Lung (tissue), 12 donors: ENCODE results near the gene CTNNBL1. TPM values are rescaled to one million over a fixed set of nuclear protein-coding genes. Genes with fewer than 3 reads are reported as not detected.

Experiments
- ATAC-seq: fragments of 200-7000 bp; cut with Tn5 transposase; one replicate; pipeline ENCODE4 v1.9.1; 2020; ENCODE audit warnings: moderate number of reproducible peaks; ENCODE audit not compliant: insufficient read depth, low FRiP score
- DNase-seq, 3 donors: peaks; one replicate each; pipeline ENCODE4 v3.0.0-alpha.2; 2013 to 2017
- H3K27ac ChIP-seq, 2 donors: one replicate each; pipeline ENCODE4 v1.5.1; 2013; ENCODE audit warnings: mild to moderate bottlenecking in 2 of 2, moderate library complexity in 2 of 2, control low read depth in 1 of 2, inconsistent platforms in 1 of 2, low read depth in 1 of 2, low read length in 1 of 2
- H3K27me3 ChIP-seq, 3 donors: one replicate each; pipeline ENCODE4 v1.5.1; 2013; ENCODE audit warnings: low read length in 2 of 3; ENCODE audit not compliant: control insufficient read depth in 3 of 3, insufficient read depth in 3 of 3
- H3K36me3 ChIP-seq, 4 donors: one replicate each; pipeline ENCODE4 v1.5.1; 2013; ENCODE audit warnings: low read length in 4 of 4, mild to moderate bottlenecking in 1 of 4, moderate library complexity in 1 of 4; ENCODE audit not compliant: control insufficient read depth in 4 of 4, insufficient read depth in 4 of 4
- H3K4me1 ChIP-seq, 5 donors: one replicate each; pipeline ENCODE4 v1.5.1; 2013; ENCODE audit warnings: low read length in 5 of 5, mild to moderate bottlenecking in 2 of 5, moderate library complexity in 1 of 5; ENCODE audit not compliant: control insufficient read depth in 5 of 5, insufficient read depth in 5 of 5
- H3K4me3 ChIP-seq: one replicate; pipeline ENCODE4 v1.5.1; 2013; ENCODE audit warnings: mild to moderate bottlenecking, control low read depth, moderate library complexity
- H3K9ac ChIP-seq, 2 donors: one replicate each; pipeline ENCODE4 v1.5.1; 2013; ENCODE audit warnings: low read length in 2 of 2, control low read depth in 1 of 2; ENCODE audit not compliant: insufficient read depth in 1 of 2
- H3K9me3 ChIP-seq, 4 donors: one replicate each; pipeline ENCODE4 v1.5.1; 2013; ENCODE audit warnings: low read length in 3 of 4, mild to moderate bottlenecking in 1 of 4, moderate library complexity in 1 of 4; ENCODE audit not compliant: control insufficient read depth in 4 of 4, insufficient read depth in 3 of 4
- CTCF ChIP-seq: IDR thresholded peaks from 2 replicates; pipeline ENCODE4 v1.5.1; 2012; ENCODE audit warnings: mild to moderate bottlenecking; ENCODE audit errors: control extremely low read depth, extremely low read depth
- WGBS, 2 donors: extraction: QIAGEN DNeasy Blood & Tissue Kit; methylation state at CpG; one replicate each; pipeline ENCODE4 v1.1.7; 2013; 5-methylcytosine and 5-hydroxymethylcytosine counted together
- polyA plus RNA-seq, 2 donors: library from polyadenylated mRNA; stranded (reverse); fragments of 200-250 nt; gene quantifications; one replicate each; pipeline ENCODE4 v1.2.1, GENCODE V29; 2013
- total RNA-seq, 2 donors: library from RNA; depleted of rRNA in 1 of 2; stranded (reverse); fragments of >200 nt in 1 of 2; gene quantifications; one replicate each; pipeline ENCODE4 v1.2.1, GENCODE V29; 2014 to 2021
- donor health status: control.
- donor health status: control.
- donor health status: Bipolar disorder and iron deficiency.
- donor health status: healthy.
- donor health status: DM: yes; HTN: yes; CAD: no.

Gene CTNNBL1
- total and polyA plus RNA-seq, 4 donors, result 38.9 to 53.1 (median 49.2) TPM

DNA sequence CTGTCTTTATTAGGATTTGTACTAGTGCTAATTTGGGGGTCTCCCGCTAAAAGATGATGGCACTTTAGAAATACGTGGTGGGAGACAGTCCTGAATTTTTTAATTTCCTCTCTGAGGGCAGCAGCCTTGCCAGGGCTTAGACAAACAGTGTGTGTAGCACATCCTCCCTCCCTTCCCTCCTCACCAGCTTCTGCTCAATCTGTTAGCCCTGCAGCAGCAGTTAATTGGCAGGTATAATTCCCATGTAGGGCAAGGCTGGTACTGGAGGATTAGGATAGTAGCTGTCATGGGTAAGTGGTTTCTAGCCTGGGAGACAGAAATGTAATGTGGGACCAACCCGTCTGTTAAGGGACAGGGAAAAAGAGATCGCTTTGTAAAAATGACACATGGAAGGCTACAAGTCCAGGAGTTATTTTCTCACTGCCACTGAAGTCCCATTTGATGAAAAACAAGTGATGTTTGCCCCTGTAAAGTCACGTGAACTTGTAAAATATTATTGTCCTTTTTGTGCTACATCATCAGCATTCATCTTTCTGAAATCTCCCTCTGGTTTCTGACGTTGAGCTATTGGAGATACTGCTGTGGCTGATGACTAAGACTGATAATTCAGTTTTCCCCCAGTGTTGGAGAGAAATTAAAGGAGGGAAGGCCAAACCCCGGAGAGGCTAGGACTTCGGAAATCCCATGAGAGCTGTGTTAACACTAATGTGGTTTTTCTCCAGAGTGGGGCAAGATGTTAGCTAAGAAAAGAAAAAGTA lies 40.6 kb downstream of the CTNNBL1 start:
- no peak for TF ChIP-seq CTCF
- Histone ChIP-seq H3K27me3 (no peaks in the 10 kb centered on the region), H3K27ac (no peak overlapping the region), H3K4me3 (no peak overlapping the region), H3K36me3 (peaks cover 12 to 23% (median 20%) of the 10 kb centered on the region in 4 donors), H3K4me1 (peaks cover 0 to 13% (median 4%) of the 10 kb centered on the region in 5 donors), H3K9me3 (peaks cover 0 to 4% (median 0%) of the 10 kb centered on the region in 4 donors), H3K9ac (no peak overlapping the region)
- WGBS, 2 donors, result 74 to 87% methylated on average over 8 of the region's 8 CpGs
- ATAC-seq (no peak), DNase-seq (no peak)

GRCh38 chr20:37735541-37735940 lies 41.7 kb downstream of the CTNNBL1 start:
- DNase-seq (no peak), ATAC-seq (no peak)
- Histone ChIP-seq H3K9me3 (peaks cover 0 to 4% (median 0%) of the 10 kb centered on the region in 4 donors), H3K9ac (no peak overlapping the region), H3K27ac (no peak overlapping the region), H3K27me3 (no peaks in the 10 kb centered on the region), H3K36me3 (peaks cover 16 to 23% (median 20%) of the 10 kb centered on the region in 4 donors), H3K4me1 (peaks cover 0 to 14% (median 4%) of the 10 kb centered on the region in 5 donors), H3K4me3 (no peak overlapping the region)
- no peak for TF ChIP-seq CTCF

DNA sequence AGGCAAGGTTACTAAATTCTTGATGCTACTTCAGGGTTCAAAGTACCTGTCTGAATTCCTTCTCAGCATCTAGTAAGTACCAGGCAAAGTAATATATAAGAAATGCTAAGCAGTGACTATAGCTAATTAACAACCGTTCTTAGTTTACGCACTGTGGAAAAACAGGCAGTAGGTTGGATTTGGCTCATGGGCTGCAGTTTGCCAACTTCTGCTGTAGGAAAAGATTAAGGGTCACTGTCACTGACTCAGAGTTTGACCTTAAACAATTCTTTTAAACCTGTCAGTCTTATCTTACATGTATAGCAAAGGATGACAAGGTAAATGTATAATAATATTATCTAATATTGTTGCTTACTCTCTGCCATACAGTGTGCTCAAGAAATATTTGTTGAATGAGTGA lies 42.3 kb downstream of the CTNNBL1 start:
- no peaks in the 10 kb centered on the region for H3K27me3 ChIP-seq
- WGBS, 2 donors, result 93 to 96% methylated on average over 2 of the region's 2 CpGs
- peaks cover 0 to 4% (median 0%) of the 10 kb centered on the region in 4 donors for H3K9me3 ChIP-seq
- H3K27ac ChIP-seq, result no peak overlapping the region
- peaks cover 16 to 23% (median 20%) of the 10 kb centered on the region in 4 donors for H3K36me3 ChIP-seq
- TF ChIP-seq CTCF, result no peak
- no peak overlapping the region for H3K9ac ChIP-seq
- no peak for ATAC-seq
- H3K4me3 ChIP-seq, result no peak overlapping the region
- DNase-seq, result no peak
- H3K4me1 ChIP-seq, result peaks cover 0 to 12% (median 4%) of the 10 kb centered on the region in 5 donors
